Left ventricle myocardium superior (tissue), 1 donor: Measurements from ENCODE around the gene CADM2. TPM values are rescaled to one million over a fixed set of nuclear protein-coding genes. Genes with fewer than 3 reads are reported as not detected.

Source experiments
- ATAC-seq: fragments of 200-7000 bp; cut with Tn5 transposase; one replicate; pipeline ENCODE4 v1.9.1; 2020; ENCODE audit warnings: mild to moderate bottlenecking, moderate library complexity
- DNase-seq: peaks from one replicate; pipeline ENCODE4 v3.0.0-alpha.2; 2020
- intact Hi-C: fragments of 100-400 bp; cut with micrococcal nuclease; formaldehyde crosslinking; loops from one replicate; pipeline ENCODE4 v1.11.0; 2022
- total RNA-seq: library from RNA; stranded (reverse); fragmentation: NEBNext Ultra II Directional; extraction: Animal tissue kit (Norgen Biotek cat#: 25700); gene quantifications from one replicate; pipeline ENCODE4 v1.2.1, GENCODE V29; 2021
- donor health status: DM: no; HTN: yes; CAD: no; lungs with severe emphysema.

The CADM2 gene
- total RNA-seq, 1 donor from 2014 or later: 2.5 TPM

GRCh38 chr3:84980011-84980410, 21.2 kb downstream of the CADM2 start:
- intact Hi-C loops: no loop called here
- ATAC-seq (no peak), DNase-seq (no peak)

- ATAC-seq: no peak
- no peak for DNase-seq
- intact Hi-C loops: no loop called here
These were observed 21.7 kb downstream of the CADM2 start for GRCh38 chr3:84980456-84980855.

- intact Hi-C loops: no loop called here
- DNase-seq (no peak), ATAC-seq (no peak)
These were observed 24.7 kb downstream of the CADM2 start for GRCh38 chr3:84983490-84983889.

GRCh38 chr3:84984429-84984828, 25.6 kb downstream of the CADM2 start:
- ATAC-seq (no peak), DNase-seq (no peak)
- intact Hi-C loops: no loop called here

- DNase-seq (no peak), ATAC-seq (no peak)
- intact Hi-C loops: no loop called here
These were observed 27.0 kb downstream of the CADM2 start for GRCh38 chr3:84985795-84986194.

- ATAC-seq (no peak), DNase-seq (no peak)
- intact Hi-C loops: no loop called here
These were observed 29.1 kb downstream of the CADM2 start for GRCh38 chr3:84987706-84988504.

- ATAC-seq (no peak), DNase-seq (no peak)
- intact Hi-C loops: no loop called here
These were observed 30.3 kb downstream of the CADM2 start for GRCh38 chr3:84989102-84989501.

- ATAC-seq: no peak
- intact Hi-C loops: no loop called here
- DNase-seq: no peak
These were observed 32.7 kb downstream of the CADM2 start for GRCh38 chr3:84991422-84991900.

- intact Hi-C loops: no loop called here
- ATAC-seq (no peak), DNase-seq (no peak)
These were observed 35.2 kb downstream of the CADM2 start for GRCh38 chr3:84993956-84994355.

- ATAC-seq: no peak
- intact Hi-C loops: no loop called here
These were observed 39.8 kb downstream of the CADM2 start for GRCh38 chr3:84998545-84998944.

GRCh38 chr3:85003479-85003878, 44.7 kb downstream of the CADM2 start:
- ATAC-seq (no peak), DNase-seq (no peak)
- intact Hi-C loops: no loop called here

More at GRCh38 chr3:84998545-84998944, 39.8 kb downstream of the CADM2 start:
- no peak for DNase-seq

- intact Hi-C loops: no loop called here
- no peak for ATAC-seq
These were observed 45.4 kb downstream of the CADM2 start for GRCh38 chr3:85004147-85004546.

GRCh38 chr3:85005946-85006345, 47.2 kb downstream of the CADM2 start:
- ATAC-seq: no peak
- no peak for DNase-seq
- intact Hi-C loops: no loop called here

More at GRCh38 chr3:85004147-85004546, 45.4 kb downstream of the CADM2 start:
- no peak for DNase-seq

GRCh38 chr3:85007195-85008094, 48.7 kb downstream of the CADM2 start:
- no peak for ATAC-seq
- intact Hi-C loops: no loop called here
- DNase-seq: no peak

- DNase-seq: no peak
- no peak for ATAC-seq
- intact Hi-C loops: no loop called here
These were observed 62.0 kb downstream of the CADM2 start for GRCh38 chr3:85020828-85021227.

GRCh38 chr3:85030052-85030451, 71.3 kb downstream of the CADM2 start:
- intact Hi-C loops: no loop called here
- no peak for DNase-seq
- no peak for ATAC-seq

GRCh38 chr3:85037203-85037602, 78.4 kb downstream of the CADM2 start:
- intact Hi-C loops: no loop called here
- DNase-seq: no peak
- ATAC-seq: no peak

- no peak for ATAC-seq
- no peak for DNase-seq
- intact Hi-C loops: no loop called here
These were observed 82.2 kb downstream of the CADM2 start for GRCh38 chr3:85041001-85041400.

- ATAC-seq (no peak), DNase-seq (no peak)
These were observed 82.8 kb downstream of the CADM2 start for GRCh38 chr3:85041562-85042055.

GRCh38 chr3:85050821-85051220, 92.0 kb downstream of the CADM2 start:
- intact Hi-C loops: no loop called here
- ATAC-seq: no peak
- no peak for DNase-seq

More at GRCh38 chr3:85041562-85042055, 82.8 kb downstream of the CADM2 start:
- intact Hi-C loops: no loop called here
